ENCODE data around the gene NID1.

DNA sequence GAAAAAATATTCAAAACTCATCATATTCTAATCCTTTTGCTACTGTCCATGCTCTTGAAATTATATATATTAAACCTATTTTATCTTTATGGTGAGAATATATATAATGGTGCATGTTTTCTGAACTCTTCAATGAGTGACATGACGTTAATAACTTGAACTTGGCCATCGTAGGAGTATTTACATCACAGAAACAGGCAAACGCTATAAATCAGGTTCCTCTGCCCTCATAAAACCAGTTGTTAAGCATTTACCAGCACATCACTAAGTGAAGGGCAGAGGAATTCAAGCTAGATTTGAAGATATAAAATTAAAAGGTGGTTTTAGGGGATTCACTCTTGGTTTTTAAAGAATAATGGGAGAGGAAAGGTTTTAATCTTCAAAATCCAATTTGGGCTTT, 20.5 kb downstream of the NID1 start:
- TF ChIP-seq, protein P1, sequence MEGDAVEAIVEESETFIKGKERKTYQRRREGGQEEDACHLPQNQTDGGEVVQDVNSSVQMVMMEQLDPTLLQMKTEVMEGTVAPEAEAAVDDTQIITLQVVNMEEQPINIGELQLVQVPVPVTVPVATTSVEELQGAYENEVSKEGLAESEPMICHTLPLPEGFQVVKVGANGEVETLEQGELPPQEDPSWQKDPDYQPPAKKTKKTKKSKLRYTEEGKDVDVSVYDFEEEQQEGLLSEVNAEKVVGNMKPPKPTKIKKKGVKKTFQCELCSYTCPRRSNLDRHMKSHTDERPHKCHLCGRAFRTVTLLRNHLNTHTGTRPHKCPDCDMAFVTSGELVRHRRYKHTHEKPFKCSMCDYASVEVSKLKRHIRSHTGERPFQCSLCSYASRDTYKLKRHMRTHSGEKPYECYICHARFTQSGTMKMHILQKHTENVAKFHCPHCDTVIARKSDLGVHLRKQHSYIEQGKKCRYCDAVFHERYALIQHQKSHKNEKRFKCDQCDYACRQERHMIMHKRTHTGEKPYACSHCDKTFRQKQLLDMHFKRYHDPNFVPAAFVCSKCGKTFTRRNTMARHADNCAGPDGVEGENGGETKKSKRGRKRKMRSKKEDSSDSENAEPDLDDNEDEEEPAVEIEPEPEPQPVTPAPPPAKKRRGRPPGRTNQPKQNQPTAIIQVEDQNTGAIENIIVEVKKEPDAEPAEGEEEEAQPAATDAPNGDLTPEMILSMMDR (IDR thresholded peaks at IDR 0.05): no peak
- TF ChIP-seq EZH2phosphoT487 (IDR thresholded peaks at IDR 0.05): no peak
